ENCODE data around the gene RASA4B.

RASA4B gene

GRCh38 chr7:102439963-102440795 lies 77.4 kb downstream of the RASA4B start:
- Histone ChIP-seq H3K9me3 (ENCODE audit: control insufficient read depth, insufficient read depth, low read length) (no peaks in the 10 kb centered on the region), H3K27me3 (ENCODE audit: control insufficient read depth, insufficient read depth, low read length) (no peaks in the 10 kb centered on the region), H3K4me1 (ENCODE audit: control insufficient read depth, insufficient read depth, low read length) (peaks cover 5% of the 10 kb centered on the region), H3K9ac (ENCODE audit: low read depth, low read length) (no peak overlapping the region), H3K36me3 (ENCODE audit: control insufficient read depth, insufficient read depth, low read length) (peaks cover 7% of the 10 kb centered on the region), H3K4me3 (ENCODE audit: low read depth, low read length) (no peak overlapping the region)

- H3K36me3 ChIP-seq (ENCODE audit: control insufficient read depth, insufficient read depth, low read length) = peaks cover 7% of the 10 kb centered on the region
- no peak overlapping the region for H3K9ac ChIP-seq (ENCODE audit: low read depth, low read length)
- H3K9me3 ChIP-seq (ENCODE audit: control insufficient read depth, insufficient read depth, low read length) = no peaks in the 10 kb centered on the region
- H3K27me3 ChIP-seq (ENCODE audit: control insufficient read depth, insufficient read depth, low read length) = no peaks in the 10 kb centered on the region
- H3K4me1 ChIP-seq (ENCODE audit: control insufficient read depth, insufficient read depth, low read length) = no peaks in the 10 kb centered on the region
- no peak overlapping the region for H3K4me3 ChIP-seq (ENCODE audit: low read depth, low read length)
These were observed 81.5 kb downstream of the RASA4B start for GRCh38 chr7:102436118-102436517.

- H3K4me1 ChIP-seq (ENCODE audit: control insufficient read depth, insufficient read depth, low read length) = no peaks in the 10 kb centered on the region
- H3K36me3 ChIP-seq (ENCODE audit: control insufficient read depth, insufficient read depth, low read length) = peaks cover 5% of the 10 kb centered on the region
- no peak overlapping the region for H3K9ac ChIP-seq (ENCODE audit: low read depth, low read length)
- no peaks in the 10 kb centered on the region for H3K9me3 ChIP-seq (ENCODE audit: control insufficient read depth, insufficient read depth, low read length)
- H3K27me3 ChIP-seq (ENCODE audit: control insufficient read depth, insufficient read depth, low read length) = no peaks in the 10 kb centered on the region
- peak overlapping the region; percentile 71 for H3K4me3 ChIP-seq (ENCODE audit: low read depth, low read length)
These were observed 83.5 kb downstream of the RASA4B start for GRCh38 chr7:102434039-102434486.

GRCh38 chr7:102433219-102434038 lies 84.1 kb downstream of the RASA4B start, which contains the start of gene ORAI2:
Gene ORAI2, plus strand, starts transcription at chr7:102433575. Its CDS starts 5,382 bp downstream, at chr7:102438957.
- H3K4me3 ChIP-seq (ENCODE audit: low read depth, low read length) = peak within 1 kb of the TSS; percentile 71
- no peaks in the 10 kb centered on the region for H3K4me1 ChIP-seq (ENCODE audit: control insufficient read depth, insufficient read depth, low read length)
- H3K27me3 ChIP-seq (ENCODE audit: control insufficient read depth, insufficient read depth, low read length) = no peaks in the 10 kb centered on the region
- H3K9me3 ChIP-seq (ENCODE audit: control insufficient read depth, insufficient read depth, low read length) = no peaks in the 10 kb centered on the region
- H3K9ac ChIP-seq (ENCODE audit: low read depth, low read length) = no peak within 1 kb of the TSS
- peaks cover 2% of the 10 kb centered on the region for H3K36me3 ChIP-seq (ENCODE audit: control insufficient read depth, insufficient read depth, low read length)
